Transverse colon (tissue), 4 donors: ENCODE measurements around the gene QSOX2. TPM values are rescaled to one million over a fixed set of nuclear protein-coding genes. Genes with fewer than 3 reads are reported as not detected.

Experiments used
- DNase-seq: peaks from one replicate; pipeline ENCODE4 v3.0.0-alpha.2; 2019
- H3K27ac ChIP-seq, 4 donors: fragments of 200-600 bp; sonication (generic); 2 replicates each; pipeline ENCODE4 v1.5.1; 2016 to 2018; ENCODE audit warnings: inconsistent platforms in 4 of 4
- H3K27me3 ChIP-seq: fragments of 200-600 bp; sonication (generic); 2 replicates; pipeline ENCODE4 v1.5.1; 2017; ENCODE audit warnings: inconsistent platforms
- H3K36me3 ChIP-seq, 4 donors: fragments of 200-600 bp; sonication (generic); 2 replicates each; pipeline ENCODE4 v1.5.1; 2017 to 2019; ENCODE audit warnings: inconsistent platforms in 4 of 4
- H3K4me1 ChIP-seq, 4 donors: fragments of 200-600 bp; sonication (generic); 2 replicates each; pipeline ENCODE4 v1.5.1; 2017 to 2020; ENCODE audit warnings: inconsistent platforms in 4 of 4
- H3K4me3 ChIP-seq, 4 donors: fragments of 200-600 bp; sonication (generic); 1 replicate in 1 of 4; 2 replicates in 3 of 4; pipeline versions ENCODE4 v1.5.1 to v1.6.1; 2017 to 2019; ENCODE audit warnings: inconsistent platforms in 4 of 4
- H3K9me3 ChIP-seq, 2 donors: fragments of 200-600 bp; sonication (generic); 2 replicates each; pipeline ENCODE4 v1.5.1; 2017 to 2019; ENCODE audit warnings: inconsistent platforms in 2 of 2
- CTCF ChIP-seq, 5 experiments: fragments of 200-600 bp in 3 of 5; fragments of 450-650 bp in 2 of 5; sonication (generic) in 3 of 5; IDR thresholded peaks; 1 replicate in 2 of 5; 2 replicates in 3 of 5; pipeline ENCODE4 v1.5.1; 2016 to 2017; ENCODE audit warnings: antibody characterized with exemption in 5 of 5, inconsistent platforms in 3 of 5, mild to moderate bottlenecking in 2 of 5, moderate library complexity in 1 of 5
- EP300 ChIP-seq: sonication (generic); formaldehyde crosslinking; IDR thresholded peaks from one replicate; pipeline ENCODE4 v1.6.1; 2017; ENCODE audit warnings: antibody characterized with exemption, low read depth
- POLR2A ChIP-seq: fragments of 450-650 bp; IDR thresholded peaks from one replicate; pipeline ENCODE4 v1.6.1; 2016; ENCODE audit warnings: antibody characterized with exemption, mild to moderate bottlenecking, moderate library complexity
- POLR2AphosphoS5 ChIP-seq, 3 donors: sonication (generic); formaldehyde crosslinking; IDR thresholded peaks; one replicate each; pipeline ENCODE4 v1.6.1; 2016; ENCODE audit warnings: antibody characterized with exemption in 3 of 3
- WGBS, 2 donors: methylation state at CpG; one replicate each; pipeline ENCODE4 v1.1.5; 2018; ENCODE audit warnings: low coverage in 1 of 2; 5-methylcytosine and 5-hydroxymethylcytosine counted together
- in situ Hi-C, 4 donors: fragments of 200-750 bp; cut with MboI; loops; one replicate each; pipeline versions ENCODE4 v1.15.0 to v1.15.1; 2017; ENCODE audit warnings: low sequenced_read_pairs in 3 of 4, low pct_ligation_motif_present in 1 of 4, low pct_unique_long_range_greater_than_20kb in 1 of 4
- intact Hi-C: fragments of 100-400 bp; cut with DNase I; formaldehyde crosslinking; loops from one replicate; pipeline ENCODE4 v1.15.1; 2023; ENCODE audit warnings: low total_unique reads
- total RNA-seq, 4 donors: library from RNA; depleted of rRNA; stranded (reverse); fragments of >200 nt; gene quantifications; one replicate each; pipeline ENCODE4 v1.1.0, GENCODE V29; 2016

QSOX2 gene
- total RNA-seq, 4 donors from 2014 or later = 3.7 to 18.1 (median 4.8) TPM

GRCh38 chr9:136286359-136286986, 40.9 kb upstream of the QSOX2 start:
- peaks cover 39% of the 10 kb centered on the region for H3K27me3 ChIP-seq

DNA sequence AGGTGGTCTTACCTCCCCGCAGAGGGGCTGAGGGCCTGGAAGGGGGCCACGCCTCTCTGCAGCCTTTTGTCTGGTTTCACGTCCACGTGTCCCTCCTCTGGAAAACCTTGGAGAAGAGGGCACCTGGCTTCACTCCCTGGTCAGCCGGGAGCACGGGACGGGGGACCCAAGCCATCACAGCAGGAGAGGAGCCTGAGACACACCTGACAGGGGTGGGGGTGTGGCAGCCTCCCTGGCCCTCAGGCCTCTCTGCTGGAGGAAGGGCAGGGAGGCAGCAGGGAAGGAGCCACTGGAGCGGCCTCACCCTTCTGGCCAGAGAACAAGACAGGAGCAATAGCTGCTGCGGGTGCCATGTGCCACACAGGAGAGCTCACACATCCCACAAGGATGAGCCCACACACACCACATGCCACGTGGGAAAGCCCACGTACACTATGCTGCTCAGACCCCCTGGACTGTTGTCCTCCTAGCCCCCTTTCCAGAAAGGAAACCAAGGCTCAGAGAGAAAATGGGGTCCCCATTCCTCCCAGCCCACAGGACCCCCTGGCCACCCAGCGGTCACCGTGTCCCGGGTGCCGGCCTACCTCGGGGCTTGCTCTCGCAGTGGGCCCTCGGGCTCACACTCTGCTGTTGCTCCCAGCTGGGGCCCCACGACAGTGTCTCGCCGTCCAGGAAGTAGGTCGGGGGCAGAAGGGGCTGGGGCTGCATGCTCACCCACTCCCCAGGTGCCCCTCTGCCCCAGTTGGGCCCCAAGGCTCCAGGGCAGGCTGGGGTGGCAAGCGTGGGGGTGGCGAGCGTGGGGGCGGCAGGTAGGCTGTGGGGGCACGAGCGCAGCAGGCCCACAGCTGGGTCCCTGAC, 40.1 kb upstream of the QSOX2 start:
- Histone ChIP-seq H3K27ac (no peak overlapping the region), H3K4me1 (peaks cover 5 to 8% (median 7%) of the 10 kb centered on the region in 4 donors), H3K4me3 (no peak overlapping the region), H3K36me3 (no peaks in the 10 kb centered on the region), H3K27me3 (peaks cover 34% of the 10 kb centered on the region), H3K9me3 (no peaks in the 10 kb centered on the region)
- WGBS, 2 donors = 72% methylated on average over 26 of the region's 28 CpGs; no CpG with 5 or more reads in 1 of the 2 donors
- in situ Hi-C loops (loop anchor here in 2 of 4 donors (10.0 kb wide), 2 partner anchors 111 to 121 kb away; no protein-coding TSS in a partner anchor), intact Hi-C loops (loop anchor here (10.0 kb wide), 1 partner anchor 121 kb away; no protein-coding TSS in a partner anchor)
- TF ChIP-seq CTCF (IDR thresholded peaks at IDR 0.05) (no peak), EP300 (no peak), POLR2A (no peak), POLR2AphosphoS5 (IDR thresholded peaks at IDR 0.05) (no peak)
- no peak for DNase-seq

More at GRCh38 chr9:136286359-136286986, 40.9 kb upstream of the QSOX2 start:
- no peak for TF ChIP-seq EP300
- TF ChIP-seq CTCF (IDR thresholded peaks at IDR 0.05) = no peak
- TF ChIP-seq POLR2AphosphoS5 (IDR thresholded peaks at IDR 0.05) = no peak
- TF ChIP-seq POLR2A = no peak
- H3K27ac ChIP-seq = no peak overlapping the region
- H3K4me3 ChIP-seq = no peak overlapping the region
- peaks cover 5 to 8% (median 7%) of the 10 kb centered on the region in 4 donors for H3K4me1 ChIP-seq
- H3K36me3 ChIP-seq = no peaks in the 10 kb centered on the region
- in situ Hi-C loops = loop anchor here in 2 of 4 donors (10.0 kb wide), 2 partner anchors 112 to 122 kb away; no protein-coding TSS in a partner anchor
- no peaks in the 10 kb centered on the region for H3K9me3 ChIP-seq
- 81% methylated on average over 28 of the region's 30 CpGs; no CpG with 5 or more reads in 1 of the 2 donors for WGBS, 2 donors
- DNase-seq = no peak
- intact Hi-C loops = loop anchor here (10.0 kb wide), 1 partner anchor 122 kb away; no protein-coding TSS in a partner anchor

GRCh38 chr9:136284951-136285350, 39.3 kb upstream of the QSOX2 start:
- H3K27me3 ChIP-seq = peaks cover 34% of the 10 kb centered on the region
- no peaks in the 10 kb centered on the region for H3K36me3 ChIP-seq
- H3K4me3 ChIP-seq = no peak overlapping the region
- H3K27ac ChIP-seq = no peak overlapping the region
- H3K4me1 ChIP-seq = peaks cover 5 to 8% (median 7%) of the 10 kb centered on the region in 4 donors
- DNase-seq = no peak
- in situ Hi-C loops (loop anchor here in 2 of 4 donors (10.0 kb wide), 2 partner anchors 110 to 120 kb away; no protein-coding TSS in a partner anchor), intact Hi-C loops (loop anchor here (10.0 kb wide), 1 partner anchor 120 kb away; no protein-coding TSS in a partner anchor)
- H3K9me3 ChIP-seq = no peaks in the 10 kb centered on the region
- WGBS, 2 donors = 82% methylated on average over 5 of the region's 19 CpGs; no CpG with 5 or more reads in 1 of the 2 donors
- no peak for TF ChIP-seq POLR2A
- TF ChIP-seq POLR2AphosphoS5 (IDR thresholded peaks at IDR 0.05) = no peak
- no peak for TF ChIP-seq CTCF (IDR thresholded peaks at IDR 0.05)
- TF ChIP-seq EP300 = no peak

GRCh38 chr9:136284311-136284710, 38.7 kb upstream of the QSOX2 start:
- in situ Hi-C loops = loop anchor here in 2 of 4 donors (10.0 kb wide), 2 partner anchors 110 to 120 kb away; no protein-coding TSS in a partner anchor
- H3K36me3 ChIP-seq = no peaks in the 10 kb centered on the region
- peaks cover 5 to 8% (median 7%) of the 10 kb centered on the region in 4 donors for H3K4me1 ChIP-seq
- H3K9me3 ChIP-seq = no peaks in the 10 kb centered on the region
- intact Hi-C loops = loop anchor here (10.0 kb wide), 1 partner anchor 120 kb away; no protein-coding TSS in a partner anchor
- H3K4me3 ChIP-seq = no peak overlapping the region
- no peak for DNase-seq
- no peak for TF ChIP-seq POLR2A
- H3K27me3 ChIP-seq = peaks cover 34% of the 10 kb centered on the region
- no peak overlapping the region for H3K27ac ChIP-seq
- 60 to 88% methylated on average over 4 to 22 of the region's 22 CpGs for WGBS, 2 donors
